ENCODE measurements around the gene YIPF1.

DNA sequence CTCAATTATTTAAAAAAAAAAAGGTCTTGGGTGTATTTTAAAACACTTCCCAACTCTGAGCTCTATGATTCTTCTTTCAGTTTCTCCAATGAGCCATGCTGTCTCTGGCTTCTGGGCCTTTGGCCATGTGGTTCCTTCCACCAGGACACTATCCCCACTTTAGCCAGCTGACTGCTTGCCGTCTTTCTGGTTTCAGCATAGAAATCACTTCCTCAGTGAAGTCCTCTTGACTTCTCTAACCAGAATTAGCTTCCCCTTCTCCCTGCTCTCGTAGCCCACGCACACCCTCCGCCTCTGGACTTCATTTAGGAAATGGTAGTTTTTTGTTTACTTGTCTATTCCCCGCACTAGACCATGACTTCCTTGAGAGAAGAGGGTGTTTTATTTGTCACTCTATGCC lies 3.3 kb upstream of the YIPF1 start:
- no peak for TF ChIP-seq TAF1 (IDR thresholded peaks at IDR 0.05; ENCODE audit: borderline replicate concordance, low read depth, low read length)
- no peak for TF ChIP-seq POLR2A (IDR thresholded peaks at IDR 0.05; ENCODE audit: low read depth, low read length)
- TF ChIP-seq POLR2AphosphoS5 (IDR thresholded peaks at IDR 0.05; ENCODE audit: low read depth, low read length): no peak

Measured in GM12892 (cell line).